T-helper 2 cell treated with Interferon-gamma antibody and Interleukin-4, amounts not matched to agents 100 ng/mL and 5 ng/mL, for 36 hours (primary cell): ENCODE measurements around the gene IPCEF1. TPM values are rescaled to one million over a fixed set of nuclear protein-coding genes. Genes with fewer than 3 reads are reported as not detected.

Experiments used
- intact Hi-C: fragments of 100-400 bp; cut with micrococcal nuclease; formaldehyde crosslinking; loops from one replicate; pipeline ENCODE4 v1.15.1; 2023
- total RNA-seq: library from RNA; stranded (reverse); gene quantifications from 2 replicates; pipeline ENCODE4 v1.2.3, GENCODE V29; 2022

The IPCEF1 gene
- total RNA-seq, 1 donor from 2014 or later: 10.2 TPM

DNA sequence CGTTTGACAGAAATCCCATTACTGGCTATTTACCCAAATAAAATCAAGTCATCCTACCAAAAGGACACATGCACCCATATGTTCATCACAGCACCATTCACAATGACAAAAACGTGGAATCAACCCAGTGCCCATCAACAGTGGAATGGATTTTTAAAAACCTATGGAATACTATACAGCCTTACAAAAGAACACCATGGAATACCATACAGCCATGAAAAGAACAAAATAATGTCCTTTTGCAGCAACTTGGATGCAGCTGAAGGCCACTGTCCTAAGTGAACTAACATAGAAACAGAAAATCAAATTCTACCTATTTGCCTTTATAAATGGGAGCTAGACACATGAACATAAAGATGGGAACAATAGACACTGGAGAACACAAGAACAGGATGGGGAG is 17.4 kb upstream of the IPCEF1 start:
- intact Hi-C loops: no loop called here

DNA sequence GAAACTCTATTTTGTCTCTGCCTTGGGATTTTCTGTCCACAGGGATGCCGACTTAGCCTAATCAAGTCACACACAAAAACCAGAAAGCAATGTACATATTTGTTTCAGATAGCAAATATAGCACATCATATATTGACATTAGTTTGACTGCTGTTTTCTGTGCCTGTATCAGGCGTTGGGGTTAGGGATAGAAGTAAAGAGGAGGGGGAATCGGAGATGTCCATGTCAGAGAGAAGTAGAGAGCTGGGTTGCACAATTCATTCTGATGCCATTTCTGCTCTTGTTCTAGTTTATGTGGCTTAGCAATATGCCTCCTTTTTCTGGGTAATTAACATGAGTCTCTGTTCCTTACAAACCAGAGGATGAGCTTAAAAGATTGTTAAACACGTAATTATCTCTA is 14.7 kb upstream of the IPCEF1 start:
- intact Hi-C loops: no loop called here

DNA sequence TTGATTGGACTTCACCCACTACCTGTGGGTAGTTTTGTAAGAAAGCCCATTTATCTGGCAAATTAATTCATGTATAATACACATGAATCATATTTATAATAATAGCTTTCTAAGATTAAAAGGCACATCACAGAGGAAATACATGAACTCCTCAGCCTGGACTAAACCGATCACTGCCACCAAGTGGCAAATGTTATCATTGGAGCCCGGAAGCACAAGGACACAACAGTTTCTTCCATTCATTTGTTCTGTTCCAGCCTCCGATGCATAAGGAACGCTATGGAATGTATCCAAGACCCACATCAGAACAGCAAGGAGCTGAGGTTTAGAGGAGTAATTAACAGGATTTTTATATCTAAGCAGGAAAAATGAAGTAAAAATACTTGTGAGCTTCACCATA is 13.9 kb upstream of the IPCEF1 start:
- intact Hi-C loops: loop anchor here (1.0 kb wide), 1 partner anchor 214 kb away; no protein-coding TSS in a partner anchor

GRCh38 chr6:154367839-154368695 is 11.5 kb upstream of the IPCEF1 start:
- intact Hi-C loops: no loop called here

DNA sequence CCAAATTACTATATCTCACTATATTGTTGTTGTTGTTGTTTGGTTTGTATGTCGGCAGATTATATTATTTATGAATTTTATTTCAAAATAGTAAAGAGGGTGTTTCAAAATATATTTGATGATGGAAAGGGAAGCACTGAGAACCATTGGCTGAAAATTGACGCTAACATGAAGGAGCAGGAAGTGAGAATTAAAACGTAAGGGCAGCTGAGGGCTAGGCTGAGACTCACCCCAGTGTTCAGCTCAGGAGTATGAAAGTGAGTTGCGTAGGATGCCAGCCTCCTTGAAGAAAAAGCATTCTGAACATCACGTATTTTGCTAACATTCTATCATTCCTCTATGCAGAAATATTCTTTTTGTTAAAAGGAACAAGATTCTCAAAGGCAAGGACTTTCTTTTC is 10.7 kb upstream of the IPCEF1 start:
- intact Hi-C loops: no loop called here

DNA sequence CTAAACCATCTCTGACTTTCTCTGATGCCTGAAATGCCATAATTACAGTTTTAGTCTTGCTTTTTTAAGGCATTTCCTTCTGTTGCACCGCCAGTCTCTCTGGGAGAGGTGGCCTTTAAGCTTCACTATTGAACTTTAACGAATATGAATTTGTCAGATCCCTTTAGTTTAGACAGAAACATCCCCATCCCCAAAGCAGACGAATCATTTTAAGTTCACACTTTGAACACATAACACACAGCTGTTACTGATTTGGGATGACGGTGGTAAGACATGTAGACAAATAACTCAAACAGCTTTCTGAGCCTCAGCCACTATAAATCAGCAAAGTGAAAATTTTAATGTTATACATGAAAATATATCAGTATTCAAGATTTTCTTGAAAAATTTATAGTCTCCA is 7.2 kb upstream of the IPCEF1 start:
- intact Hi-C loops: no loop called here

DNA sequence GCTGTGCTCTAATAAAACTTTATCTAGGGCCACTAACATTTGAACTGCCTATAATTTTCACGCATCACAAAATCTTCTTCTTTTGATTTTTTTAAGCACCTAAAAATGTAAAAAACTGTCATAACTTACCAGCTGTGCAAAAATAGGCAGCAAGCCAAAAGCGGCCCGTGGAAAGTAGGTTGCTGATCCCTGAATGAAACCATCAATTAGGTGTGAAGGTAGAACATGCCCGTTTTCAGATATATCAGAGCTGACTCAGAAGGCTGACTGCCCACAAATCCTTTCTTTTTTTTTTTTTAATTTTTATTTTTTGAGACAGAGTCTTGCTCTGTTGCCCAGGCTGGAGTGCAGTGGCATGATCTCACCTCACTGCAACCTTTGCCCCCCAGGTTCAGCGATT is 4.9 kb upstream of the IPCEF1 start:
- intact Hi-C loops: no loop called here

DNA sequence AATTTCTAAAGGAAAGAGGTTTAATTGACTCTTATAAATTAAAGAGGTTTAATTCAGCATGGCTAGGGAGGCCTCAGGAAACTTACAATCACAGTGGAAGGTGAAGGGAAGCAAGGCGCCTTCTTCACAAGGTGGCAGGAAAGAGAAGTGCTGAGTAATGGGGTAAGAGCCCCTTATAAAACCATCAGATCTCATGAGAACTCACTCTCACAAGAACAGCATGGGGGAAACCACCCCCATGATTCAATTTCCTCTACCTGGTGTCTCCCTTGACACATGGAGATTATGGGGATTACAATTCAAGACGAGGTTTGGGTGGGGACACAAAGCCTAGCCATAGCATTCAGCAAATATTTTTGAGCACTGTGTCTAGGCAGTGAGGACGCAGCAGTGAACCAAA is 3.9 kb upstream of the IPCEF1 start:
- intact Hi-C loops: no loop called here

GRCh38 chr6:154359679-154360078 is 3.1 kb upstream of the IPCEF1 start:
- intact Hi-C loops: no loop called here

DNA sequence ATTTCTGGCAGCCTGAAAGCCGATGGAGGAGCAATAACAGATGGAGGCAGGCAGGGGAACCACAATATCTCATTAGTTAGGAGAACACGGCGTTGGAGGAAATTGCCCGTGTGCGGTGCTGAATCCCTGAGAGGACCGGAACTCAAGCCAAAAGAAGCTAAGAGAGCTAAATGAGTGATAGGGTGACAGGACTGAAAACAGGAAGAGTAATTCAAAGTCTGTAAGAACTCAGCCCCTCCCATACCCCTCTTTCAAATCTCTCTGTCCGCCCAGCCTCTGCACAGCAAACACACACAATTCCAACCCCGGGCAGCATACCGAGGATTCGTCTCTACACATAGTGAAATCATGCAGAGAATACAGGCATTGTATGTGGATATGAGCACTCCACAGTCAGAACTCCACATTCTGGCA is 2.6 kb upstream of the IPCEF1 start:
- intact Hi-C loops: no loop called here

GRCh38 chr6:154358019-154358545 is 1.5 kb upstream of the IPCEF1 start:
- intact Hi-C loops: no loop called here

GRCh38 chr6:154356113-154356512 is 490 bp downstream of the IPCEF1 start:
- intact Hi-C loops: no loop called here

GRCh38 chr6:154354265-154354777 is 2.3 kb downstream of the IPCEF1 start:
- intact Hi-C loops: no loop called here

DNA sequence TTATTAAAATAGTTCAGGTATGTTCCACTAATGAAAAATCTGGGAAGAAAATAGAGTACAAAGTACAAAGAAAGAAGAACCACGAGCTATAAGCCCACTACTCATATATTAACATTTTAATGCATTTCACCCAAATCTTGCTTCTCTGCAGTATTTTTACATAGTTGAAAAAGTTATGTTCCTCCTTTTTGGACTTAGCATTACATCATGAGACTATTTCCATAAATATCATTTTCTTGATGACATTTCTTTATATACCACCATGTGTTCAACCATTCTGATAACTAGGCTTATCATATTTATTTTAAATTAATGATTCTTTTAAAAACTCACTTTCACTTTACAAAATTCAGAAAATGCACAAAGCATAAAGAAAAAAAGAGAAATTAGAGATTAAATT is 3.0 kb downstream of the IPCEF1 start:
- intact Hi-C loops: no loop called here

- intact Hi-C loops: no loop called here
Measured at GRCh38 chr6:154352898-154353585, 3.6 kb downstream of the IPCEF1 start.

DNA sequence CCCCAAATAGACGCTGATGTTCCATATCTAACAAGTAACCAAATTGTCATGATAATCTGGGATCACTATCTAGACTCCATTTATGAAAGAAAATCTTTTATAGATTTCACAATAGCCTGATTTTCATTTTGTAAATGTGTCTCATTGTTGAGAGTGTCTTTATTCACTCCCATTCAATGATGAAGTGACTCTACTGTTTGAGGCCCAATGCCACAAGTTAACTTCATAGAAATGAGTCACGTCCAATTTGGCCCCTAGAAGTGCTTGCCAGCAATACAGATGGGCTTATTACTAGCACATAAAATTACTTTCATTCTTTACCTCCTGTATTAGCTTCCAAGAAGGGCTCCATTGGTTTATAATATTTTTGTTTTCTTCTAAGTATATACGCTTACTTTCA is 6.3 kb downstream of the IPCEF1 start:
- intact Hi-C loops: no loop called here

GRCh38 chr6:154347981-154348380 is 8.6 kb downstream of the IPCEF1 start:
- intact Hi-C loops: no loop called here

- intact Hi-C loops: no loop called here
Measured at GRCh38 chr6:154345811-154346210, 10.8 kb downstream of the IPCEF1 start.

DNA sequence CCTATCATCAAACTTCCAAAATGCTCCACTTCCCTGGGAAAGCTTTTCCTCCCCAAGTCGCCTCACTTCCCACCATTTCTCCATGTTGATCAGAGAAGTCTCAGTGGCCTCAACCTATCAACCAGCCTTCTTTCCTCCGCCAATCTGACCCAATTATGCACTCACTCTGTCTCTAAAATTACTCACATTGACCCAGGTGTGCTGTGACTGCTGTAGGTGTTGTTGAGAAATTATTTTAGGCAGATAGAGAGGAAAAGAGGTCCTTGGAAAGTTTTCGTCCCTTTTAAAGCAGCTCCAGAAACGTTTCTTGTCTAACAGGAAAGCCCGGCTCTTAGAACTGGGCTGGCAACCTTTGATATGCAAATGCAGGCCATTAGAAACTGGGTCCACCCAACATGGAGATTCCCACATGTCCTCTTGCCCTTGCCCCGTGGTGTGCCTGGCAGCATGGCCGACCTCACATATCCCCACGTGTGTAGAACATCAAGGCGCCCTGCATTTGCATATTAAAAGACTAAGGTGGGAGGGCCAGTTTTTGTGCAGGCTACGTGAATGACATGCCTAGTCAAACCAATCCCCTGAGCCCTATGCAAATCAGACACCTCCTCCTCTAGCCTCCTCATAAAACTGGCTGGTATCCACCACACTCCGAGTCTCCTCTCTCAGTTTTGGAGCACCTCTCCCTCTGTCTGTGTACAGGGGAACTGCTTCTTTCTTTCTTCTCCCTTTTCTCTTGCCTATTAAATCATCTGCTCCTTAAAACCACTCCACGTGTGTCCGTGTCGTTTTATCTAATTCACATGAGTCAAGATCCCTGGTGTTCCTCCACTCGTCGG is 12.9 kb downstream of the IPCEF1 start:
- intact Hi-C loops: no loop called here

GRCh38 chr6:154341871-154342270 is 14.7 kb downstream of the IPCEF1 start:
- intact Hi-C loops: no loop called here

DNA sequence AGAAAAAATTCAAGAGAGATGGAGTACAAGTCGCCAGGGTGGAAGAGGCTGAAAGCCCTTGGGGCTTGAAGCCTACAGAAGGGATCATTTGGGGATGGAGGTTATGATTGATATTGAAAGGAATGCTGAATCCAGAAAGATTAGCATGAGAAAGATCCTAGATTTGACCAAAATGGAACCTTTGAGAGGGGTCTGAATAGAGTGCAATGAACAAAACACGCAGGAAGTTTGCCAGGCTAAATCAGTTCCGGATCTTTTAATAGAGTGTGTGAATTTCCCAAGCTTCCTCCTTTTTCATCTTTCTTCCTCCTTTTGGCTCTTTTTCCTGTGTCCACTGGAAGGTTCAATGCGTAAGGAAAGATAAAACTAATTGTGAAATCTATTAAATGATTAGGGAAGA is 15.3 kb downstream of the IPCEF1 start:
- intact Hi-C loops: no loop called here
